NOMO-1 treated with dmso at 0.1 percent for 144 hours (cell line): ENCODE measurements around the gene SPAG16.
"Not testable (repeated sequence)": the region's sequence is repeated elsewhere in the genome, so short reads cannot be mapped to it uniquely, and the experiment has no call there.

ENCODE experiments used
- DNase-seq: peaks from one replicate; lab custom pipeline; 2025; ENCODE audit not compliant: unreplicated experiment; lab: John Stamatoyannopoulos, UW

The SPAG16 gene

DNA sequence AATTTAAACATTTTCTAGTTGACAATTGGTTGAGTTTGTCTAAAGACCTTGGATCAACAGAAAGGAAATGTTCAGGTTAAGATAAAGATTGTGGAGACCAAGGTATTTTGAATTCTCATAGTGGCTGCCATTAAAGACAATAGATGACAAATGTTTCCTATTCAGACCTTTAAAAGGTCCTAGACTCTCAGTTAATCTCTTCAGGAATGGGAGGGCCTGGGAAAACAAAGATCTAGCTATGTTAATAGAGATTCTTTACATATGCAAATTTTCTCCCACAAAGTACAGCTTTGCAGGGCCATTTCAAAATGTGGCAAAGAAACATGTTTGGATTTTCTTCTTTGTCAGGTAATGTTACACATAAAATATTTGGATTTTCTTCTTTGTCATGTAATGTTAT is 403.9 kb downstream of the SPAG16 start:
- DNase-seq = no peak

DNA sequence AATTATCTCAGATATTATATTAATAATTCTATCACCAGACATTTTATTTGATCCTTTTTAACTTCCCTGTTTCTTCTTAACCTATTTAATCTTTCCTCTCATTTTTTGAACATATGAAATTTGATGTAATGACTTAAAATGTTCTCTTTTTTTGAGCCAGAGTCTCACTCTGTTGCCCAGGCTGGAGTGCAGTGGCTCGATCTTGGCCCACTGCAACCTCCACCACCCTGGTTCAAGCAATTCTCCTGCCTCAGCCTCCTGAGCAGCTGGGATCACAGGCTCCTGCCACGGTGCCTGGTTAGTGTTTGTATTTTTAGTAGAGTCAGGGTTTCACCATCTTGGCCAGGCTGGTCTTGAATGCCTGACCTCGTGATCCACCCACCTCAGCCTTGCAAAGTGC is 404.6 kb downstream of the SPAG16 start:
- DNase-seq = not testable (repeated sequence)

DNA sequence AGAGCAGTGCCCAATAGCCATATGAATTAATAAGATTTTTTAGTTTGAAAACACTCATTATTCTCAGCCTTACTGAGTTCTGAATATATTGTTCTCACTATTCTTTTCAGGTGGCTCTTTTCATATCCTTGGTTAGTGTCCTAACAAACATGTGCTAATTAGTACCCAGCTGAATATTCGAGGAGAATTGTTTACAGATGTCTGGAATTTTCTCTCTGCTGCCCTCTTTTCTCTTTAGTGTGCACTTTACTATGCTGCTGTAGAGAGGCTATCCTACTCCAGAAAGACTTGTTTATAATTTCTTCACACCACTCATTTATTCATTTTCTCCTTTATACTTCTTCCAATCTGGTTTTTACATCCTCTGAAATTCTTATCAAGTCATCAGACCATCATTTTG is 405.3 kb downstream of the SPAG16 start:
- DNase-seq = no peak

DNA sequence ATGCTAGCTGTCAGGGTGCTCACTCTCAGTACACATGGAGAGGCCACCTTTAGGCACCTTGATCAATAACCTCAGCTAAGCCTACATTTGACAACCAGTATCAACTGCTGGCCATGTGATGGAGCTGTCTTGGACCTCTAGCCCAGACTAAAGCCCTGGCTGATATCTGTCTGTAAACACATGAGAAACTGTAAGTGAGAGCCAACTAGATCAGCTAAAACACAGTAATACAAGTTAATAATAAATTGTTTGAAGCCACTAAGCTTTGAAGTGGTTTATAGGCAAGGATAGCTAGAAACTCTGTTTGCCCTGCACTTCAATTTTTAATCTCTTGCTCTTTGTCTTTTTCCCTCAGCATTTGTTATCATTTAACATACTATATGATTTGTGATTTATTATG is 407.1 kb downstream of the SPAG16 start:
- DNase-seq = no peak

DNA sequence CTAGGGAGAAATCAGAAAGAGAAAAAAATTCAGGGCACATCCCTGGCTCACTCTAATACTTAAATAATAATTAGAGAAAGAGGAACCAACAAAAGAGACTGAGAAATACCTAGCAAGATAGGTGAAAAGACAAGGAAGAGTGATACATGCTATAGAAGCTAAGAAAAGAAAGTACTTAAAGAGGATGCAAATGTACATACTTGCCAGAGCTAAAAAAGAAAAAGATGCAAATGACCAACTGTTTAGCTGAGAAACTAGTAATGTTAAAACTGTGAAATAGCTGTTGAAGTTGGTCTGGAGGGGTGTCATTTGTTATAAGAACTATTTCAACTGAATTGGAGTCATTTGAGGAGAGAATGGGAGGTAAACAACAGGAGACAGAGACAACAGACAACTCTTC is 412.2 kb downstream of the SPAG16 start:
- DNase-seq = no peak

DNA sequence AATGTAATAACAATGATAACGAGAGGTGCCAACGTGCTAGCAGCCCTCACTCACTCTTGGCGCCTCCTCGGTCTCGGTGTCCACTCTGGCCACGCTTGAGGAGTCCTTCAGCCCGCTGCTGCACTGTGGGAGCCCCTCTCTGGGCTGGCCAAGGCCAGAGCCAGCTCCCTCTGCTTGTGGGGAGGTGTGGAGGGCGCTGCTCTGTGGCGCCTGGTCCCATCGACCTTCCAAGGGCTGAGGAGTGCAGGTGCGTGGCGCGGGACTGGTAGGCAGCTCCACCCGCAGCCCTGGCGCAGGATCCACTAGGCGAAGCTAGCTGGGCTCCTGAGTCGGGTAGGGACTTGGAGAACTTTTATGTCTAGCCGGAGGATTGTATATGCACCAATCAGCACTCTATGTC is 417.1 kb downstream of the SPAG16 start:
- DNase-seq = not testable (repeated sequence)

DNA sequence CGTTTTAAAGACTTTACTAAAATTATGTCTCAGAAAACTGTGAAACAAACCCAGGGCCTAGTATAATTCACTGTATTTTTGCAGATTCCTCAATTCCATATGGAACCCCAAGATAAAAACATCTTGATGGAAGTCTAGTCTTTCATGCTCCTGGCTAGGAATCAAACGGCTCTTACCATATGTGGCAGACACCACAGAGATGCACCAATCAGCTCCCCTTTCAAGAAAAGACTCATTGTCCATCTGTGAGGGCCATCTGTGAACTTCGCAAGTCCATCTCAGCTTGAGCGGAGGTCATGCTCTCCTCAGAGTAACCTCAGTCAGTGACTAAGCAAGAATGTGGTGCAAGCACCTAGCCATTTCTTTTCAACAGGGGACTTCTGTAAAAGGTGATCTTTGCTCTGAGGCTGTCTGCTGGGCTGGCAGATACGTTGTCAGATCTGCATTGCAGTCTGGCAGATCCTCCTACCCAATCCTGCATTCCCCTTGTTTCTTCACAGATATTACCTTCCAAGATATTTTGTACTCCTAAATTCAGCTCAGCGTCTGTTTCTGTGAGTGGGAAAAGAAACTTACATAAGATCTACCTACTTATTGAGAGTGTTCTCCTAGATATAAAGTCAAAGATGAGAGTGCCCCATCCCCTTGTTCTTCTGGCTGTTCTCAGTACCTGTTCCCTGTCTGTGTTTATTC is 419.3 kb downstream of the SPAG16 start:
- no peak for DNase-seq

DNA sequence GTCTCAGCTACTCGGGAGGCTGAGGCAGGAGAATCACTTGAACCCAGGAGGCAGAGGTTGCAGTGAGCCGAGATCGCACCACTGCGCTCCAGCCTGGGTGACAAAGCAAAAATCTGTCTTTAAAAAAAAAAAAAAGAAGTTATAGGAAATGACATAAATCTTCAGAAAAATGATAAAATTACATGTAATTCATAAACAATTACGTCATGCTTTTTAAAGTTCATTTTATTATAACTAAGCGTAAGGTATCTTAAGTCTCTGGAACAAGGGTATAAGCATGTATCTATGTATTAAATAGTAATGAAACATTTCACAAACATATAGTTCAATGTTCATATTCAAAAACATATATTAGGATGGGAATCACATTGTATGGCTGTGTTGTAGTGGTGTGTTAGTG is 425.9 kb downstream of the SPAG16 start:
- no peak for DNase-seq

DNA sequence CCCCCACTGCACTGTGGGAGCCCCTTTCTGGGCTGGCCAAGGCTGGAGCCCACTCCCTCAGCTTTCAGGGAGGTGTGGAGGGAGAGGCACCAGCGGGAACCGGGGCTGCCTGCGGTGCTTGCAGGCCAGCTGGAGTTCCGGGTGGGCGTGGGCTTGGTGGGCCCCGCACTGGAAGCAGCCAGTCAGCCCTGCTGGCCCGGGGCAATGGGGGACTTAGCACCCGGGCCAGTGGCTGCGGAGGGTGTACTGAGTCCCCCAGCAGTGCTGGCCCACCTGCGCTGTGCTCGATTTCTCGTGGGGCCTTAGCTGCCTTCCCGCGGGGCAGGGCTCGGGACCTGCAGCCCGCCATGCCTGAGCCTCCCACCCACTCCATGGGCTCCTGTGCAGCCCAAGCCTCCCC is 434.1 kb downstream of the SPAG16 start:
- DNase-seq = not testable (repeated sequence)

DNA sequence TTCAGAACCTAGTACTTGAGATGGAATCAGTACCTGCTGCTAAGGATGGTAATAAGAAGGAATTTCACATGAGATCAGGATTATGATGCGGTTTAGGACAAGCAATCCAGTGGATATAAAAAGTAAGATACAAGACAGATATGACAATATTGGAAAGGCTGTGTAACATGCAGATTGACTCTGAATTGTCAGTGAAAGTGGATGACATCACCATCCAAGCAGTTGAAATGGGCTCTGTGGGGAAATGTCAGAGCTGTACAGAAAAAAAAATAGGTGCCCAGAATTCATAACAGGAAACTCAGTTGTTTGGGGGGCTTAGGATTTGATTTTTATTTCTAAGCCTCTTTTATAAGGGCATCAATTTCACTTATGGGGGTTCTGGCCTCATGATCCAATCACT is 438.3 kb downstream of the SPAG16 start:
- no peak for DNase-seq

DNA sequence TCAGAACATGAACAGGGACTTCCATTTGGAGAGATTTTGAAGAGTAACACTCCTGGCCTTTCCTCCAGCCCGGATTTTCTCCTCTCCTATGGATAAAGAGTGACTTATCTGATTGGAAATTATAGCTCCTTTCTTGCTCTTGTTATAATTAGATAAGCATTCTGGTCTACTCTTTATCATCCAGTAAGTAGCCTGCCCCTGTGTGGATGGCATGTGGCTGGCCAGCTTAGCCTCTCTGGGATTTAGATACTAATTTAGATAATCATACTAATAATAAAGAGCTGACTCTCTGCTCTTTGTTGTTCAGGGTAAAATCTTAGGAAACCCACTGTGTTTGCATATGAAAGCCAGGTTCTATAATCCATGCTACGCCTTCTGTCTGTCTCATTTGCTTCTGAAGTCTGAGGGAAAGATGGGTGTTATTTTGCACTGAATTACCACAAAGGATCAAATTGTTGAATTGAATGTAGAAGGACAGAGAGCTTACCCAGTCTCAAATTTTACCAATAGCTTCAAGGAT is 438.8 kb downstream of the SPAG16 start:
- DNase-seq = no peak

DNA sequence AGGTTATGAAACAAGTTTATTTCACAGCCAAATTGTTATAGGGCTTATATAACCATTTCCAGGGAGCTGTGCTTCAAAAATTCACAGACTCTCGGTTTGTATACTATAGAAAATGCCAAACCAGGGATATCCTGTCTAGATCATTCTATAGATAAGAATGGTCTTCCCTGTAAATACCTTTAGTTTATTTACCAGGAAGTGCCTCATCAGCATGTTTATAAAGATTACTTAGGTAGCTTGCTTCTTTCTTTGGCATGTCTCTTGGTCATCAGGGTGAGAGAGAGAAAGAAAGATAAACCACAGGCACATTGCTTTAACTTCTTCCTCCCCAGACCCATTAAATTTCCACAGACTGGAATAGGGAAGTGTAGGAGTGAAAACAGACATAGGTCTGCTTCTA is 439.4 kb downstream of the SPAG16 start:
- no peak for DNase-seq

DNA sequence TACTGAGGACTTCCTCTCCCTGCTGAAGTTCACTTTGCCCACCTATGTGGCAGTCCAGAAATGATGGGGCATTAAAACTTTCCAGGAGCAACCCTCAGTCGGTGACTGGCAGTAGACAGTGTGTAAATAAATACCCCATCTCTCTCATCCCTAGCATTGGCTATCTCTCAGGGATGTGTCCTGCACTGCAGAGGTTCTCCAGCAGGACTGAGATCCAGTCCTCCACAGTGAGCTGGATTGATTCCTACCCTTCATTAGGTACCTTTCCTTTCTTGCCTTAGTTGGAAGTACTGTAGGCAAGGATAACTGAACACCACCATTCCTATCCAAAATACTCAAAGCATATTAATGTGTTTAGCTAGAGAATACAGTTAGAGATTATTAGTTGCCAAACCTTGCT is 441.8 kb downstream of the SPAG16 start:
- DNase-seq = no peak

DNA sequence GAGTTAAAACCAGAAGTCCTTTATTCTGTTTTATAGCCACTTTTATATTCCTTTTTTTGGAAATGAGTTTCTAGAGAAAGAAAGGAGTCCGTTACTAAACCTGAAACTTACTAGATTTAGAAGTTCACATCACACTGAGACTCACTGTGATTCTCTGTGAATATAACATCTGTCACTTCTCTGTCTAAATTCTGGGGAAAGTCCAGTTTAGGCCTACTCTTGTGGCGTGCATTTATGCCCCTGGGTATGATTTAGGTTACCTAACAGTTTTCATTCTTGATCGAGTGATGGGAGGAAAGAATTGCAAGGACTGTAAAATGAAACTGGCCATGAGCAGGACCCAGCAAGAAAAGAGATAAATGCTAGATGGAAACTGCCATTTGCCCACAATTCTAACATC is 449.6 kb downstream of the SPAG16 start:
- DNase-seq = no peak

DNA sequence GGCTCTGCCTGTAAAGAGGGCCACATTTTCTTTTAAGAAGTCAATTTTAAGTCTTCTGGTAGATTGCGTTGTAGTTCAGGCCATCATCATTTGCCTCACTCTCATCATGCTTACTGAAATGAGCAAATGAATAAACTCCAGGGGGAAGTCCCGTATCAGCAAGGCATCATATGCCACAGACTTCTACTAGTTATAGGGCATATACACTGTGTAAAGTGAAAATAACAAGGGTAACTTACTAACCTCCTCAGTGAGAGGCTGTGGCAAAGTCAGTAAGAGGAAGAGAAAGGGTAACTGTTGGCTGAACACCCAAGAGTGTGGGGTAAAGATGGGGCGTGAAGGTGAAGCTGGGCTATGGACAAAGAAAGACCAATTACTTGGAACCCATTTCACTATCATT is 456.2 kb downstream of the SPAG16 start:
- no peak for DNase-seq

DNA sequence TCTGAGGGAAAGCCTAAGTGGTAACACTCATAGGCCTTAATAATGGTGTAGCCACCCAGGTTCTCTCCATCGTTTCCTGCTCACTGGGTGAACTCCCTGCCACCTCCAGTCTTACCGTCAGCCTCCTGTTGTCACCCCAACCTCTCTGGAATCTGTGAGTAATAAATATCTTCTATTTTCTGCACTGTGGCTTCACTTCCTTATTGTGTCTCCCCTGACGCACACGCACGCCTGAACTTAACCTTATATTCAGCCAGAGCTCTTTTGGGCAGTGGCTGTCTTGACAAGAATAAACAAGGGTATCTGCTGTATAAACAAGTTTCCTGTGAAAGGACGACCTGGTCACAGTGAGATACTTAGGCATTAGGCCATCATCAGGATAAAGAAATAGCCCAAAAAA is 467.2 kb downstream of the SPAG16 start:
- DNase-seq = no peak

DNA sequence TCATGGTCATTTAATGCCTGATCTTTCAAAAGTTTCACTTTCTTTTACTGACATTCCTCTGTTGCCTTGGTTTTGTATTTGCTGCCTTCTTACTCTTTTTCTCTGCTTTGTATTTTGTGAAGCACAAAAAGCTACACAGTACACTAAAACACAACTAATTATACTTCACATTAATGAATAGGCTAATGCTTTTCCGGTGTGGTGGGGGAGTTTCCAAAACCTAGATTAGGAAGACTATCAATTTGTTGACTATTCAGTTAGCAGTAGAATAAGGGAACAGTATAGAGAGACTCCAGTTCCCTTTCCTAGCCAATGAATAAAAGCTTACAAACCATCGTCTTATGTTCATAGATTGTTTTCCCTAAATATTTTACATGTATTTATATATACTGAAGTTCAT is 468.3 kb downstream of the SPAG16 start:
- no peak for DNase-seq

DNA sequence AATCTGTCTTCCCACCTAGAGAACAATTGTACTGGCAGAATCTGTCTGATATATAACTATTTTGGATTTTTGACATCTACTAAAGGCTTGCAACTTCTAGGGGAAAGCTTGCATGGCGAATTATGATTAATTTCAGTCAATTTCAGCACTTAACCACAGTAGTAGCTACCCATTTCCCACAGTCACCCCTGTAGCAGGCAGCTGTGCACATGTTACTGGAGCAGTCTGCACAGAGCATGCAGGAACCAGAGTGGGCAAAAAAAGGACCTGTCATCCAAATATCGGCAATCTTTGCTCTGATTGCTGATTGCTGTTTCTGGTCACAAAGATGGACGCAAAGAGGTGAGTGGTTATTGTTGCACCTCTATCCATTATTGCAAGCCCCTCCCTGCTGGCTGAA is 473.3 kb downstream of the SPAG16 start:
- DNase-seq = no peak

DNA sequence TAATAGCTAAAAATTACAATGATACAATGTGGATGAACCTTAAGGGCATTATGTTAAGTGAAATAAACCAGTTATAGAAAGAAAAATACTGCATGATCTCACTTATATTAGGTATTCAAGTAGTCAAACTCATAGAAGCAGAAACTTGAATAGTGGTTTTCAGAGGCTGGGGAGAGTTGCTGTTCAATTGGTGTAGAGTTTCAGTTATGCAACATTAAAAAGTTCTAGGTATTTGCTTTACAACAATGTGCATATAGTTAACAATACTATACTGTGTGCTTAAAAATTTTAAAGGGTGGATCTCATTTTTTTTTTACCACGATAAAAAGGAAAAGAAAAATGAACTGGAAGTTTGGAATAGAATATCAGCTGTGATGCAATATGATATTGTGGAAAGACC is 479.1 kb downstream of the SPAG16 start:
- DNase-seq = no peak

DNA sequence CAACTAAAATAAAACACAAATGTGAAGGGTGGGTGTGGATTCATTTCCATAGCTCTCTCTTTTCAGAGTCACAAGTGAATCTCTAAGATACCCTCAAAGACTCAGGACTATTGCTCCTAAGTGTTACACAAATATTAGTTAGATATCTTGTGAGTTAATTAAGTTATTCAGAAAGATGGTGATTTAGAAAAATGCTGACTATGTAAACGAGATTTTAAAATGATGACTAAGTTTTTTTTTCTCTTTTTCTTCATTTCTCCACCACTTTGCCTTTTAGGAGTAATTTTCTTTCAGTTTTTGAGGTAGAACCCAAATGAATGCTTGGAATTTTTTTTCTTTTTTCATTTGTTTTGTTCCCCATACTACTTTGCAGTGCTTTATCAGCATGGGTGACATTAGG is 479.7 kb downstream of the SPAG16 start:
- no peak for DNase-seq

DNA sequence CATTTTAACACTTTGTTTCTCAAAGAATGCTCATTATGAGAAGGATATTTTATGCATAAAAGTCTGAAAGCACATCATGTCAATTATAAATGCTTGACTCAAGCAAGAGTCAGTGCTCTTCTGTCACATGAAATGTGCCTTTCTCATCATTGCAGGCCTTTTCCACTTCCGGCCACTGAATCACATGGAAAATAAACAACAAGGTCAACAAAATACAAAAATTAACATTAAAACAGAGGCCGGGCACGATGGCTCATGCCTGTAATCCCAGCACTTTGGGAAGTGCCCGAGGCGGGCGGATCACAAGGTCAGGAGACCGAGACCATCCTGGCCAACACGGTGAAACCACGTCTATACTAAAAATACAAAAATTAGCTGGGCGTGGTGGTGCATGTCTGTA is 480.6 kb downstream of the SPAG16 start:
- no peak for DNase-seq

DNA sequence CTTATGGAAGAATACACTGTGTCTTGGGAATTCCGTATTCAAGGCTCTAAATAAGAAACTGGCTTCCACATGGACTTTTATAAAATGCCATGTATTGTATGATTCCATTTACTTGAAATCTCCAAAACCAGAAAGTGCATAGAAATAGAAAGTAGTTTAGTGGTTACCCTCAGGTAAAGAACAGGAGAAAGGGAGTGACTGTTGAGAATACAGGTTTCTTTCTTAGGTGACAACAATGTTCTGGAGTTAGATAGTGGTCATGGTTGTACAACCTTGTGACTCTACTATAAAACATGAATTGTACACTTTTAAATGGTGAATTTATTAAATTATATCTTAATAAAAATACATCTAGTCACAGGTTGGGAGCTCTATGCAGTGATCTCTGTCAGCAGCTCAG is 481.8 kb downstream of the SPAG16 start:
- DNase-seq = no peak

DNA sequence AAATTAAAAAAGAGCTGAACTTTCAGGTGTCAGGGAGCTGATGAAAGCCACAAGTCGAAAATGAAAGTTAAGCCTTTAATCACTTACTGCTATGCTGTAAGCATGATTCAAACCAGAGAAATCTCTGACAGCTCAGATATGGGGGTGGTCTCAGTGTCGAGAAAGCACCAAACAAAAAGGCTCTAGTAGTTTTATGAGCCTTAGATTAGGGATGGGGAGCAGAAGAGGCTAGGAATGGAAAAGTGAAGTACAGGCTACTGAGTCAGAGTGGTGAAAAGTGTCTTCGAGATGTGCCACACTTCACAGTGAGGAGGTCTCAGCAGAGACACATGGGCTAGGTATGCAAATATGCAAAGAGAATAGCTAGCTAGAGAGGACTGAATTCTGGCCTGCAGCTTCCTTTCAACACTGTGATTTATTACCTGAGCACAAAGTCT is 482.2 kb downstream of the SPAG16 start:
- DNase-seq = no peak
